SK-N-SH treated with all-trans-retinoic acid at 6 μM for 48 hours (cell line): ENCODE results near the gene MAGI3.

Experiments used
- ARNTL ChIP-seq: fragments of 450-650 bp; formaldehyde crosslinking; IDR thresholded peaks from 2 replicates; pipeline ENCODE4 v1.5.0; 2020; ENCODE audit warnings: low read depth, mild to moderate bottlenecking, moderate library complexity, borderline replicate concordance
- CREB5 ChIP-seq: fragments of 250-450 bp; sonication (Bioruptor Pico); IDR thresholded peaks from 2 replicates; pipeline ENCODE4 v1.5.1; 2020; ENCODE audit warnings: low read depth, mild to moderate bottlenecking, moderate library complexity
- GLIS3 ChIP-seq: fragments of 250-450 bp; sonication (Bioruptor Pico); IDR thresholded peaks from 2 replicates; pipeline ENCODE4 v1.5.0; 2020; ENCODE audit warnings: mild to moderate bottlenecking, moderate library complexity
- OSR1 ChIP-seq: fragments of 250-450 bp; sonication (Bioruptor Pico); IDR thresholded peaks from 2 replicates; pipeline ENCODE4 v1.8.0; 2022; ENCODE audit warnings: moderate library complexity, mild to moderate bottlenecking, inconsistent platforms
- PATZ1 ChIP-seq: fragments of 250-450 bp; sonication (Bioruptor Pico); IDR thresholded peaks from 2 replicates; pipeline ENCODE4 v1.8.0; 2020; ENCODE audit warnings: mild to moderate bottlenecking, moderate library complexity, borderline replicate concordance
- PPARA ChIP-seq: fragments of 250-450 bp; sonication (Bioruptor Pico); IDR thresholded peaks from 2 replicates; pipeline ENCODE4 v1.5.0; 2020; ENCODE audit warnings: mild to moderate bottlenecking, borderline replicate concordance
- ZNF70 ChIP-seq: fragments of 450-650 bp; formaldehyde crosslinking; IDR thresholded peaks from 2 replicates; pipeline ENCODE4 v1.5.0; 2020; ENCODE audit warnings: mild to moderate bottlenecking, moderate library complexity

- no peak for TF ChIP-seq OSR1 (CRISPR knock-in tag)
- TF ChIP-seq PATZ1 (CRISPR knock-in tag): no peak
- TF ChIP-seq GLIS3 (CRISPR knock-in tag): no peak
- TF ChIP-seq ARNTL: no peak
- no peak for TF ChIP-seq PPARA (CRISPR knock-in tag)
- no peak for TF ChIP-seq ZNF70
- TF ChIP-seq CREB5 (CRISPR knock-in tag): no peak
Measured at GRCh38 chr1:113415310-113416070, 25.2 kb downstream of the MAGI3 start.
